ENCODE results near the gene STIM1.

The STIM1 gene

DNA sequence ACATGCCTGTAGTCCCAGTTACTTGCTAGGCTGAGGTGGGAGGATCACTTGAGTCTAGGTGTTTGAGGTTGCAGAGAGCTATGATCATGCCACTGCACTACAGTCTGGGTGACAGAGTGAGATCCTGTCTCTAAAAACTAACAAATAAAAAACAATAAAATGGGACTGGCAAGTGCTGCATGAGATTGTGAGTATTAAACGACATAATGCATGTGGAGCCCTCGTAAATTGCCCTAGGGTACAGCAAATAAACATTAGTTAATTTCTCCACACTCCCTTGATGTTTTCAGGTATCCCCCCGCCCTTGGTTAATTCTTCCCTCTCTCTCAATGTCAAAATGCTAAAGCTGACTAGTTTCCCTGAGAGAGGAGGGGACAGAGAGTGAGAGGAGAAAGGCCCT, 9.8 kb upstream of the STIM1 start:
- peak overlapping the region; percentile 33 for H3K27ac ChIP-seq
- TF ChIP-seq, protein P1, sequence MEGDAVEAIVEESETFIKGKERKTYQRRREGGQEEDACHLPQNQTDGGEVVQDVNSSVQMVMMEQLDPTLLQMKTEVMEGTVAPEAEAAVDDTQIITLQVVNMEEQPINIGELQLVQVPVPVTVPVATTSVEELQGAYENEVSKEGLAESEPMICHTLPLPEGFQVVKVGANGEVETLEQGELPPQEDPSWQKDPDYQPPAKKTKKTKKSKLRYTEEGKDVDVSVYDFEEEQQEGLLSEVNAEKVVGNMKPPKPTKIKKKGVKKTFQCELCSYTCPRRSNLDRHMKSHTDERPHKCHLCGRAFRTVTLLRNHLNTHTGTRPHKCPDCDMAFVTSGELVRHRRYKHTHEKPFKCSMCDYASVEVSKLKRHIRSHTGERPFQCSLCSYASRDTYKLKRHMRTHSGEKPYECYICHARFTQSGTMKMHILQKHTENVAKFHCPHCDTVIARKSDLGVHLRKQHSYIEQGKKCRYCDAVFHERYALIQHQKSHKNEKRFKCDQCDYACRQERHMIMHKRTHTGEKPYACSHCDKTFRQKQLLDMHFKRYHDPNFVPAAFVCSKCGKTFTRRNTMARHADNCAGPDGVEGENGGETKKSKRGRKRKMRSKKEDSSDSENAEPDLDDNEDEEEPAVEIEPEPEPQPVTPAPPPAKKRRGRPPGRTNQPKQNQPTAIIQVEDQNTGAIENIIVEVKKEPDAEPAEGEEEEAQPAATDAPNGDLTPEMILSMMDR (conservative IDR thresholded peaks at IDR 0.05) = no peak

GRCh38 chr11:3849297-3849874, 6.1 kb upstream of the STIM1 start:
- TF ChIP-seq, protein P1 (conservative IDR thresholded peaks at IDR 0.05) = peak; percentile 81
- H3K27ac ChIP-seq = no peak overlapping the region

- no peak overlapping the region for H3K27ac ChIP-seq
- TF ChIP-seq, protein P1 (conservative IDR thresholded peaks at IDR 0.05) = no peak
Measured at GRCh38 chr11:3853545-3853842, 2.0 kb upstream of the STIM1 start.

GRCh38 chr11:3853899-3854659, 1.4 kb upstream of the STIM1 start:
- H3K27ac ChIP-seq = peak overlapping the region; percentile 81
- TF ChIP-seq, protein P1 (conservative IDR thresholded peaks at IDR 0.05) = no peak

DNA sequence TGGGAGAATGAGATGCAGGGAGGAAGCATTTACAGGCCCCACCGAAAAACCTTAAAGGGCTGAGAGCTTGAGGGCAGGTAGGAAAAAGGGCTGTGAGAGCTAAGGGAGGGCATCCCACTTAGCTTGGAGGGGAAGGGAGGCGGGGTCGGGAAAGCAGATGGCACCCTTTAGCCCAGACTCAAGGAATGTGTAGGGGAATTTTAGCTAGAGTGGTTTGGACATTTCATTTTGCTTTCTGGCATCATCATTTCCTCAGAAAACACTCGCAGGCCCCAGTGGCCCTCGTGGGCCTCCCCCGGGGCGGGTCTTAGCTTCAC, 846 bp upstream of the STIM1 start:
- peak overlapping the region; percentile 81 for H3K27ac ChIP-seq
- TF ChIP-seq, protein P1 (conservative IDR thresholded peaks at IDR 0.05) = no peak

DNA sequence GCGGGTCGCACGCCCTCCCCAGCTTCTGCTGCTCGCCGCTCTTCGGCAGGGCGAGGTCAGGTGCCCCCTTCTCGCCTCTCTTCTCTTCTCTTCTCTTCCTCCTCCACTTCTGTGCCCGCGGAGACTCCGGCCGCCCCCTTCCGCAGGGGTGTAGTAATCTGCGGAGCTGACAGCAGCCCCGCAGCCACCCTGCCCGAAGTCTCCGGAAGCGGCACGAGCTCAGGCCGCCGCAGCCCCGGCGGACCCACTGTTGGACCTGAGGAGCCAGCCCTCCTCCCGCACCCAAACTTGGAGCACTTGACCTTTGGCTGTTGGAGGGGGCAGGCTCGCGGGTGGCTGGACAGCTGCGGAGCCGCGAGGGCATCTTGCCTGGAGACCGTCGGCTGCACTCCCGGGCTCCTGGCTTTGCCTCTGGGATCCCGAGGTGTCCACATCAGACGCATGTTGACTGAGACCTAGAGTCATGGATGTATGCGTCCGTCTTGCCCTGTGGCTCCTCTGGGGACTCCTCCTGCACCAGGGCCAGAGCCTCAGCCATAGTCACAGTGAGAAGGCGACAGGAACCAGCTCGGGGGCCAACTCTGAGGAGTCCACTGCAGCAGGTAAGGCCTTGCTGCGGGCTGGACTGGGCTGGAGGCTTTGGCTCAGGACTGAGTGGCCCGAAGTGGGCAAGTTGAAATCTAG, 486 bp downstream of the STIM1 start:
- TF ChIP-seq, protein P1 (conservative IDR thresholded peaks at IDR 0.05) = no peak
- peak overlapping the region; percentile 81 for H3K27ac ChIP-seq

DNA sequence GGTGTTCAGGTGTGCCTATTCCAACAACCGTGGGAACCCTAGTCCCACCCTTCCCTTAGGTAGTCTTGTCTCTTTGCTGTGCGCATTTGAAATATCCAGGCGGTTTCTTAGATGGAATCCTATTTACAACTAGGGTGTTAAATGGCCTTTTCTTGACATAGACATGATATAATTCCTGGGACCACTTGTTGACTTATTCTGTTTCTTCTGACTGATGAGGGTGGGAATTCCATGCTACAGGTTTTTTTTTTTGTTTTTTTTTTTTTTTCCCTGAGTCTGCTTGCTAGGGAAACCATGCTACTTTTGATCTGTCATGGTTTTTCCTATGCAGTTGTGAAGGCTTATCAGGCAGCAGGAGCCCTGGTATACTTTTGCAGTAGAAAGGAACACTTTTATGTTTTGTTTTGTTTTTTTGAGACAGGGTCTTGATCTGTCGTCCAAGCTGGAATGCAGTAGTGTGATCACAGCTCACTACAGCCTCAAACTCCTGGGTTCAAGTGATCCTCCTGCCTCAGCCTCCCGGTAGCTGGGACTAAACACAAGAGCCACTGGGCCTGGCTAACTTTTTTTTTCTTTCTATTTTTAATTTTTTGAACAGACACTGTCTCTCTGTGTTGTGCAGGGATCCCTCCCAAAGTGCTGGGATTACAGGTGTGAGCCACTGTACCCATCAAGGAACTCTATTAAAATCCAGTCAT, 1.5 kb downstream of the STIM1 start:
- H3K27ac ChIP-seq = peak overlapping the region; percentile 81; the same call in 1 of the 2 replicates
- TF ChIP-seq, protein P1 (conservative IDR thresholded peaks at IDR 0.05) = no peak
